ENCODE measurements around the gene CCL28. TPM values are rescaled to one million over a fixed set of nuclear protein-coding genes. Genes with fewer than 3 reads are reported as not detected.
"Not testable (repeated sequence)": the region's sequence is repeated elsewhere in the genome, so short reads cannot be mapped to it uniquely, and the experiment has no call there.

The CCL28 gene
- total RNA-seq, 1 experiment from 2014 or later: 8.8 TPM

- DNase-seq (ENCODE audit: low read depth): no peak
These were observed 1.8 kb downstream of the CCL28 start for GRCh38 chr5:43410414-43410813.

- DNase-seq (ENCODE audit: low read depth): no peak
These were observed 2.4 kb downstream of the CCL28 start for GRCh38 chr5:43409809-43410271.

GRCh38 chr5:43402524-43403066 lies 9.6 kb downstream of the CCL28 start:
- not testable (repeated sequence) for DNase-seq (ENCODE audit: low read depth)

- DNase-seq (ENCODE audit: low read depth): no peak
These were observed 10.4 kb downstream of the CCL28 start for GRCh38 chr5:43401827-43402226.

- no peak for DNase-seq (ENCODE audit: low read depth)
These were observed 12.1 kb downstream of the CCL28 start for GRCh38 chr5:43400082-43400481.

GRCh38 chr5:43396762-43397304 lies 15.4 kb downstream of the CCL28 start:
- DNase-seq (ENCODE audit: low read depth): peak; percentile 76

- DNase-seq (ENCODE audit: low read depth): no peak
These were observed 21.7 kb downstream of the CCL28 start for GRCh38 chr5:43390471-43390870.

- DNase-seq (ENCODE audit: low read depth): peak; percentile 77
These were observed 22.4 kb downstream of the CCL28 start for GRCh38 chr5:43389679-43390329.

- no peak for DNase-seq (ENCODE audit: low read depth)
These were observed 25.2 kb downstream of the CCL28 start for GRCh38 chr5:43386960-43387362.

- no peak for DNase-seq (ENCODE audit: low read depth)
These were observed 35.6 kb downstream of the CCL28 start for GRCh38 chr5:43376496-43377140.

GRCh38 chr5:43371821-43372220 lies 40.4 kb downstream of the CCL28 start:
- no peak for DNase-seq (ENCODE audit: low read depth)

GRCh38 chr5:43370352-43370751 lies 41.8 kb downstream of the CCL28 start:
- no peak for DNase-seq (ENCODE audit: low read depth)

GRCh38 chr5:43369651-43370050 lies 42.5 kb downstream of the CCL28 start:
- peak; percentile 69 for DNase-seq (ENCODE audit: low read depth)

- DNase-seq (ENCODE audit: low read depth): peak; percentile 9
These were observed 44.1 kb downstream of the CCL28 start for GRCh38 chr5:43367909-43368669.

- no peak for DNase-seq (ENCODE audit: low read depth)
These were observed 44.7 kb downstream of the CCL28 start for GRCh38 chr5:43367453-43367852.

GRCh38 chr5:43366680-43367246 lies 45.4 kb downstream of the CCL28 start:
- DNase-seq (ENCODE audit: low read depth): not testable (repeated sequence)

GRCh38 chr5:43365155-43365554 lies 47.0 kb downstream of the CCL28 start:
- DNase-seq (ENCODE audit: low read depth): not testable (repeated sequence)

GRCh38 chr5:43363445-43364152 lies 48.6 kb downstream of the CCL28 start:
- DNase-seq (ENCODE audit: low read depth): no peak

GRCh38 chr5:43362725-43363435 lies 49.3 kb downstream of the CCL28 start:
- no peak for DNase-seq (ENCODE audit: low read depth)

GRCh38 chr5:43358726-43359125 lies 53.5 kb downstream of the CCL28 start:
- no peak for DNase-seq (ENCODE audit: low read depth)

Data from RPMI7951 (cell line).